Vagina (tissue), 2 donors: ENCODE results near the gene SNX1. TPM values are rescaled to one million over a fixed set of nuclear protein-coding genes. Genes with fewer than 3 reads are reported as not detected.
"Not testable (repeated sequence)": the region's sequence is repeated elsewhere in the genome, so short reads cannot be mapped to it uniquely, and the experiment has no call there.

Source experiments
- DNase-seq, 2 donors: peaks; one replicate each; pipeline ENCODE4 v3.0.0-alpha.2; 2017; ENCODE audit errors: extremely low spot score in 2 of 2
- H3K27ac ChIP-seq: fragments of 200-600 bp; sonication (generic); one replicate; pipeline ENCODE4 v1.5.1; 2019
- H3K27me3 ChIP-seq: fragments of 200-600 bp; sonication (generic); one replicate; pipeline ENCODE4 v1.5.1; 2019
- H3K36me3 ChIP-seq, 2 donors: fragments of 200-600 bp; sonication (generic); one replicate each; pipeline ENCODE4 v1.5.1; 2017 to 2019
- H3K4me1 ChIP-seq: fragments of 200-600 bp; sonication (generic); one replicate; pipeline ENCODE4 v1.5.1; 2019
- H3K4me3 ChIP-seq, 2 donors: fragments of 200-600 bp; sonication (generic); 1 replicate in 1 of 2; 2 replicates in 1 of 2; pipeline ENCODE4 v1.5.1; 2016 to 2019
- H3K9me3 ChIP-seq: fragments of 200-600 bp; sonication (generic); one replicate; pipeline ENCODE4 v1.5.1; 2019
- POLR2A ChIP-seq, 2 donors: fragments of 450-650 bp; IDR thresholded peaks; one replicate each; pipeline ENCODE4 v1.6.1; 2017; ENCODE audit warnings: antibody characterized with exemption in 2 of 2, mild to moderate bottlenecking in 2 of 2, moderate library complexity in 2 of 2
- POLR2AphosphoS5 ChIP-seq, 2 donors: sonication (generic); formaldehyde crosslinking; IDR thresholded peaks; one replicate each; pipeline ENCODE4 v1.9.0; 2017; ENCODE audit warnings: antibody characterized with exemption in 2 of 2, mild to moderate bottlenecking in 2 of 2, low read depth in 1 of 2; ENCODE audit not compliant: insufficient read depth in 1 of 2
- intact Hi-C: fragments of 100-400 bp; cut with DNase I; formaldehyde crosslinking; loops from one replicate; pipeline ENCODE4 v1.15.1; 2023
- total RNA-seq: library from RNA; depleted of rRNA; stranded (reverse); fragments of >200 nt; gene quantifications from one replicate; pipeline ENCODE4 v1.2.3, GENCODE V29; 2016
- TF ChIP-seq, protein P1 (sequence below), 3 experiments: fragments of 450-650 bp in 2 of 3; fragments of 200-600 bp in 1 of 3; sonication (generic) in 1 of 3; IDR thresholded peaks; one replicate each; pipeline ENCODE4 v1.5.1; 2017 to 2019; ENCODE audit warnings: antibody characterized with exemption in 3 of 3, mild to moderate bottlenecking in 2 of 3, moderate library complexity in 2 of 3

SNX1 gene
- total RNA-seq, 1 donor from 2014 or later, result 92.8 TPM

GRCh38 chr15:64111679-64112050, 15.9 kb downstream of the SNX1 start:
- Histone ChIP-seq H3K4me3 (no peak overlapping the region), H3K27ac (no peak overlapping the region), H3K9me3 (no peaks in the 10 kb centered on the region), H3K4me1 (peaks cover 39% of the 10 kb centered on the region), H3K27me3 (no peaks in the 10 kb centered on the region), H3K36me3 (peaks cover 0 to 18% of the 10 kb centered on the region in 2 donors)
- TF ChIP-seq, protein P1, sequence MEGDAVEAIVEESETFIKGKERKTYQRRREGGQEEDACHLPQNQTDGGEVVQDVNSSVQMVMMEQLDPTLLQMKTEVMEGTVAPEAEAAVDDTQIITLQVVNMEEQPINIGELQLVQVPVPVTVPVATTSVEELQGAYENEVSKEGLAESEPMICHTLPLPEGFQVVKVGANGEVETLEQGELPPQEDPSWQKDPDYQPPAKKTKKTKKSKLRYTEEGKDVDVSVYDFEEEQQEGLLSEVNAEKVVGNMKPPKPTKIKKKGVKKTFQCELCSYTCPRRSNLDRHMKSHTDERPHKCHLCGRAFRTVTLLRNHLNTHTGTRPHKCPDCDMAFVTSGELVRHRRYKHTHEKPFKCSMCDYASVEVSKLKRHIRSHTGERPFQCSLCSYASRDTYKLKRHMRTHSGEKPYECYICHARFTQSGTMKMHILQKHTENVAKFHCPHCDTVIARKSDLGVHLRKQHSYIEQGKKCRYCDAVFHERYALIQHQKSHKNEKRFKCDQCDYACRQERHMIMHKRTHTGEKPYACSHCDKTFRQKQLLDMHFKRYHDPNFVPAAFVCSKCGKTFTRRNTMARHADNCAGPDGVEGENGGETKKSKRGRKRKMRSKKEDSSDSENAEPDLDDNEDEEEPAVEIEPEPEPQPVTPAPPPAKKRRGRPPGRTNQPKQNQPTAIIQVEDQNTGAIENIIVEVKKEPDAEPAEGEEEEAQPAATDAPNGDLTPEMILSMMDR (IDR thresholded peaks at IDR 0.05), result no peak
- TF ChIP-seq POLR2AphosphoS5 (IDR thresholded peaks at IDR 0.05; ENCODE audit: insufficient read depth in 1 of 2, low read depth in 1 of 2), result no peak
- no peak for TF ChIP-seq POLR2A (IDR thresholded peaks at IDR 0.05)
- DNase-seq, result no peak
- intact Hi-C loops, result no loop called here

GRCh38 chr15:64112073-64112772, 16.4 kb downstream of the SNX1 start:
- TF ChIP-seq POLR2A (IDR thresholded peaks at IDR 0.05), result no peak
- TF ChIP-seq, protein P1 (IDR thresholded peaks at IDR 0.05), result no peak
- TF ChIP-seq POLR2AphosphoS5 (IDR thresholded peaks at IDR 0.05; ENCODE audit: insufficient read depth in 1 of 2, low read depth in 1 of 2), result no peak
- Histone ChIP-seq H3K9me3 (no peaks in the 10 kb centered on the region), H3K27ac (no peak overlapping the region), H3K27me3 (no peaks in the 10 kb centered on the region), H3K4me1 (peaks cover 33% of the 10 kb centered on the region), H3K36me3 (peaks cover 0 to 22% of the 10 kb centered on the region in 2 donors), H3K4me3 (no peak overlapping the region)
- DNase-seq, result no peak
- intact Hi-C loops, result no loop called here

DNA sequence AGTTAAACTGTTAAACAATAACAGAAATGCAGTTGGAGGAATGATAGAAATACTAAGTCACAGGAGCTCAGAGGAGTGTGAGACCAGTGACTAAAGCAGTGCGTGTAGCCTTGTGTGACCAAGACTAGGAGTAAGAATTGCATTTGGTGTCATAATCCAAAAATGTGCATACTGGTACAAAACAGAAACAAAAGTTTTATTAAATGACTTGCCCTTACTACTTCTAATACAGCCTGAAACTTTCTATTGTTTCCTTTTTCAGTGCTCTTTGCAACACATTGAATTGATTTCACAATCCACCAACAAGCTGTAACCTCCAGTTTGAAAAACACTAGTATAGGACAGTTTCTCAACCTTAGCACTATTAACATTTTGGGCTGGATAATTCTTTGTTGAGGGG, 17.1 kb downstream of the SNX1 start:
- TF ChIP-seq POLR2AphosphoS5 (IDR thresholded peaks at IDR 0.05; ENCODE audit: insufficient read depth in 1 of 2, low read depth in 1 of 2) (no peak), POLR2A (IDR thresholded peaks at IDR 0.05) (no peak)
- TF ChIP-seq, protein P1 (IDR thresholded peaks at IDR 0.05), result no peak
- no peak overlapping the region for H3K27ac ChIP-seq
- H3K27me3 ChIP-seq, result no peaks in the 10 kb centered on the region
- no peaks in the 10 kb centered on the region for H3K9me3 ChIP-seq
- H3K36me3 ChIP-seq, result peaks cover 0 to 29% of the 10 kb centered on the region in 2 donors
- DNase-seq, result no peak
- intact Hi-C loops, result no loop called here
- H3K4me3 ChIP-seq, result no peak overlapping the region
- H3K4me1 ChIP-seq, result peaks cover 28% of the 10 kb centered on the region

- intact Hi-C loops, result no loop called here
- H3K36me3 ChIP-seq, result peaks cover 0 to 72% of the 10 kb centered on the region in 2 donors
- TF ChIP-seq, protein P1 (IDR thresholded peaks at IDR 0.05), result no peak
- TF ChIP-seq POLR2A (IDR thresholded peaks at IDR 0.05) (no peak), POLR2AphosphoS5 (IDR thresholded peaks at IDR 0.05; ENCODE audit: insufficient read depth in 1 of 2, low read depth in 1 of 2) (no peak)
Observed at GRCh38 chr15:64117759-64118487, 22.1 kb downstream of the SNX1 start.

GRCh38 chr15:64120322-64120721, 24.5 kb downstream of the SNX1 start:
- not testable (repeated sequence) for DNase-seq, H3K27ac ChIP-seq, H3K27me3 ChIP-seq, H3K9me3 ChIP-seq, H3K4me3 ChIP-seq, H3K4me1 ChIP-seq
- intact Hi-C loops, result loop anchor here (5.0 kb wide), 1 partner anchor 182 kb away; no protein-coding TSS in a partner anchor
- H3K36me3 ChIP-seq, result peaks cover 0 to 70% of the 10 kb centered on the region in 2 donors

More at GRCh38 chr15:64117759-64118487, 22.1 kb downstream of the SNX1 start:
- H3K4me1 ChIP-seq, result no peaks in the 10 kb centered on the region
- H3K27me3 ChIP-seq, result no peaks in the 10 kb centered on the region
- H3K4me3 ChIP-seq, result no peak overlapping the region
- no peak overlapping the region for H3K27ac ChIP-seq
- DNase-seq, result no peak
- H3K9me3 ChIP-seq, result no peaks in the 10 kb centered on the region
